IPS-15b (cell line): ENCODE results near the gene JPH2.

ENCODE experiments used
- H3K27me3 ChIP-seq: one replicate; pipeline ENCODE4 v1.6.1; 2013; ENCODE audit warnings: low read length; ENCODE audit not compliant: control insufficient read depth, insufficient read depth
- H3K36me3 ChIP-seq: one replicate; pipeline ENCODE4 v1.6.1; 2013; ENCODE audit warnings: low read length; ENCODE audit not compliant: control insufficient read depth, insufficient read depth
- H3K4me1 ChIP-seq: one replicate; pipeline ENCODE4 v1.6.1; 2013; ENCODE audit warnings: mild to moderate bottlenecking, low read length; ENCODE audit not compliant: control insufficient read depth, insufficient read depth
- H3K4me3 ChIP-seq: one replicate; pipeline ENCODE4 v1.5.1; 2013; ENCODE audit warnings: low read depth, low read length
- H3K9ac ChIP-seq: one replicate; pipeline ENCODE4 v1.6.1; 2013; ENCODE audit warnings: low read depth, mild to moderate bottlenecking, low read length
- H3K9me3 ChIP-seq: one replicate; pipeline ENCODE4 v1.6.1; 2013; ENCODE audit warnings: mild to moderate bottlenecking, low read length; ENCODE audit not compliant: control insufficient read depth, insufficient read depth

JPH2 gene

DNA sequence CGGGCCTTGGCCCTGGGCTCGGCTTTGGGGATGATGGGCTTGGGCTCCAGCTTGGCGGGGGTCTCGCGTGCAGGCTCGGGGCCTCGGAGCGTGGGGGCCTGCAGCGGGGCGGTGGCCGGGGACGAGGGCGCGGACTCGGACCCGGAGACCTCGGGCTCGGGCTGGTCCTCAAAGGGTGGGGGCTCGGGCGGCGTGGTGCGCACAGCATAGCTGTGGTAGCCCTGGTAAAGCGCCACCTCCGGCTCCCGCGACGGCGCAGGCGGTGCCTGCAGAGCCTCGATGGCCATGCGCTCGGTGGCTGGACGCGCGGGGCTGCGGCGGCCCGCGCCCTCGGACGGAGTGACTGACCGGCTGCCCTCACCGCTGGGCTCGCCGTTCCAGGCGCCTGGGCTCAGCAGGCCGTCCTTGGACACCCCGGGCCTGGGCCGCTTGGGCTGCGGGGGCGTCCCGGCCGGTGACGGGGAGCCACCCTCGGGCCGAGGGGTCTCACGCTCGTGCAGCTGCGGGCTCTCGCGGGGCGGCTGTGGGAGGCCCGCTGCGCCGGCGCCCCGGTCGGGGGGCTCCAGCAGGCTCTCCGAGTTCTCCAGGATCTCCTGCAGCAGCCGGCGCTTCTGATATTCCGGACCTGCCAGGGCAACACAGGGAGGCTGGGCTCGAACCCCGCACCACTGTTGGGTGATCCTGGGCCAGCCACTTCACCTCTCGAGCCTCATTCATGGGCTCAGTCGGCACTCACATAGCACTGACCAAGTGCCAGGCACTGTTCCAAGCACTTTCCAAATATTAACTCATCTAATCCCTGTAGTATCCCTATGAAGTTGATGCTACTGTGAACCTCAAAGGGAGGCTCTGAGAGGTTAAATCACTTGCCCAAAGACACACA, 71.0 kb downstream of the JPH2 start:
- Histone ChIP-seq H3K36me3 (no peaks in the 10 kb centered on the region), H3K9me3 (no peaks in the 10 kb centered on the region), H3K4me3 (no peak overlapping the region), H3K4me1 (no peaks in the 10 kb centered on the region), H3K9ac (no peak overlapping the region), H3K27me3 (no peaks in the 10 kb centered on the region)

DNA sequence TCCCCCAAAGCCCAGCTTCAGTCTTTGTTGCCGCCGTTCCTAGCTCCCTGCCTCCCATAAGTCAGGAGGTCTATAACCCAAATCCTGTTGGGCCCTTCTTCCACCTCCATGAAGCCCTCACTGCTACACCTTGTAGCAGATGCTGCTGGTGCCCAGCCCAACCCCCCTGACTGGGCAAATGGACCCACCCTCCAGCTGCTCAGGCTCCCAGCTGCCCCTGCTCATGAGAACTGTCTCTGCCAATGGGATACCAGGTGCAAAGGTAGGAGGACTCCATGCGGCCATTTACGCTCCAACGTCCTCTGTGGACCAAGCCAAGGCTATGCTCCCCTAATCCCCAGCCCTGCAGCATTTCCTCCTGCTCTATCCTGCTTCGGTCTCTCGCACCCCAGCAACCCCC, 71.8 kb downstream of the JPH2 start:
- Histone ChIP-seq H3K36me3 (no peaks in the 10 kb centered on the region), H3K9ac (no peak overlapping the region), H3K9me3 (no peaks in the 10 kb centered on the region), H3K4me3 (no peak overlapping the region), H3K4me1 (no peaks in the 10 kb centered on the region), H3K27me3 (no peaks in the 10 kb centered on the region)

GRCh38 chr20:44113618-44114376, 73.2 kb downstream of the JPH2 start:
- Histone ChIP-seq H3K27me3 (no peaks in the 10 kb centered on the region), H3K4me1 (no peaks in the 10 kb centered on the region), H3K4me3 (no peak overlapping the region), H3K36me3 (no peaks in the 10 kb centered on the region), H3K9me3 (no peaks in the 10 kb centered on the region), H3K9ac (no peak overlapping the region)

DNA sequence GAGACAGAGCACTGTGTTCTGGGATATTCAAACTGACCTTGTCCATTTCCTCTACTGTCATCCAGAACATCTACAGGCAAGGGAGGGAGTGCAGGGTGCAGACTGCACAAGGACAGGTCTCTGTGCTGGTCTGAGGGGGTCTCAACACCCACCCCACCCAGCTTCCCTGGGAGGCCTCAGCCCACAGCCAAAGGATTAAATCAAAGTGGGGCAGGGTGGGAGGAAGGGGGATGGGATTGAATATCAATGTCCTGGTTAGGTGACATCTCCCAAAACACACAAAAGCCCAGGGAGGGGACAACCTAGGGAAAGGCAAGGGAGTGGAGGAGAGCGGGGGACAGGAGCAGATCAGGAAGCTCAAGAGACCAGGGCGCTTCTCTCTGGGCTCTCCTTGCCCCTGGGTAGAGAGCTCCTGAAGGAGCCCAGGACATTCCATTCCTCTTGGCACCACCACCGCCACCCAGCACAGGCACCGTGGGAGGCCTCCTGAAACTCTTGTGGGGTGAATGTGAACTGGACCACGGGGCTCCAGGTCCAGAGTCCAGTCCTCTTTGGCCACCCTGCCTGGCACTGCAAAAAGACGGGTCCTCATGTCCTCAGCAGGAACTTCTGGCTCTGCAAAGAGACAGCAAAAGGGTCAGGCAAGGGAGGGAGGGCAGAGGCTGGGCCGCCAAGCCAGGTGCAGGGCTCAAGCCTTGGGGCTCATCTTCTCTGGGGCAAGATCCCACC, 73.9 kb downstream of the JPH2 start:
- Histone ChIP-seq H3K9ac (no peak overlapping the region), H3K27me3 (no peaks in the 10 kb centered on the region), H3K4me1 (no peaks in the 10 kb centered on the region), H3K36me3 (no peaks in the 10 kb centered on the region), H3K4me3 (no peak overlapping the region), H3K9me3 (no peaks in the 10 kb centered on the region)

GRCh38 chr20:44112456-44112855, 74.5 kb downstream of the JPH2 start:
- no peaks in the 10 kb centered on the region for H3K27me3 ChIP-seq
- H3K4me1 ChIP-seq, result no peaks in the 10 kb centered on the region
- H3K9me3 ChIP-seq, result peaks cover 4% of the 10 kb centered on the region
- no peak overlapping the region for H3K9ac ChIP-seq
- H3K36me3 ChIP-seq, result no peaks in the 10 kb centered on the region
- no peak overlapping the region for H3K4me3 ChIP-seq

DNA sequence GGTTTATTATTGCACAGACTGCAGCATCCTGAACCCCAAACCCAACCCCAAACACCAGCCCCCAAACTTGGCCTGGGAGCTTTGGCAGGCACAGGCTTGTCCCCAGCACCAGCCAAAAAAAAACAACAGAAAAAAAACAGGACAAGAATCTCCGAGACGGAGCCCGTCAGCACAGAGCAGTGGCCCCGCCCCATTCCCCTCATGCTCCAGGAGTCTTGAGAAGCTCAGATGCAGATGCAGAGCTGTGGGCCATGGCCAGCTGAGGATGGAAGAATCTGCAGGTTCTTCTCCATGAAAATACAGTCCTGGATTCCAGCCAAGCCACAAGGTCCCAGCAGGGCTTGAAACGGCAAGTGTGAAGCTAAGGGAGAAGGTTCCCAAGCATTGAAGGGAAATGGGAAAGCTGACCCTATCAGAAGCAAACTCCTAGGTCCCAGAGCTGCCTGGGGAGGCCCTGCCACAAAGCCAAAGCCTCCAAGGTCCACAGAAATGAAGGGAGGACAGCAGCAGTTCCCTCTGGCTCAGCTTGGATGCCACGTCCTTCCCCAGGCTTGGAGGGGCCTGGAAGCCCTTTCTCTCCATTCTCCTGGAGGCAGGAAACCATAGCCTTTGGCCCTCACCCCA, 75.2 kb downstream of the JPH2 start:
- H3K9me3 ChIP-seq, result peaks cover 4% of the 10 kb centered on the region
- no peaks in the 10 kb centered on the region for H3K36me3 ChIP-seq
- H3K4me1 ChIP-seq, result no peaks in the 10 kb centered on the region
- no peaks in the 10 kb centered on the region for H3K27me3 ChIP-seq
- no peak overlapping the region for H3K9ac ChIP-seq
- no peak overlapping the region for H3K4me3 ChIP-seq

DNA sequence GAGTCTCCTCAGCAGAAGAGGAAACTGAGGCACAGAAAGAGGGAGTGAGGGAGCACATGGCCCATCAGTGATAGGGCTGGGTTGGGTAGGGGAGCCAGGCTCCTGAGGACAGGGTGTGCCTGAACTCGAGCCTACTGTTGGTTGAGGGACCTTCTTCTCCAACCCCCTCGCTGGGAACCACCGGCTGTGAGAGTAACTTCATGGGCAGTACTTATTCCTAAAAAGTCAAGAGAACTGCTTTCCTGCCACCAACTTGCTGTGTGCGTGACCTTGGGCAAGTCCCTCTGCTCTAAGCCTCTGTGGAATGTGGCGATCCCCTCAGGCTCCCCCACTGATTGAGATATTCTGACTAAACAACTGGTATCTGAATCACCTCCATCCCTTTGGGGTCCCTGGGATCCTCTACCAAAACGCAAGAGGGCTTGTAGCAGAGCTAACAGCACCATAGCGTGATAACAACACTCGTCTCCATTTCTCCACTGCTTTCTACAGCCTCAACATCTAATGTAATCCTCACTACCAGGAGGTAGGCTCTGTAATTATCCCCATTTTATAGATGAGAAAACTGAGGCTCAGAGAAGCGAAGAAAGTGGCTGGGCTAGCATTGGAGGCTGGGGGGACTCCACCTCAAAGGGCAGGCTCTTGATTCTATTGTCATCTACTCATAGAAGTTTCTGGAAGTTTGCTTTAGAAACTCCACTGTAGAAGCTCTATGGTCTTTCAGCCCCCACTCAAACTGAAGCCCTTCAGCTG, 76.0 kb downstream of the JPH2 start:
- no peak overlapping the region for H3K9ac ChIP-seq
- no peaks in the 10 kb centered on the region for H3K27me3 ChIP-seq
- peaks cover 4% of the 10 kb centered on the region for H3K9me3 ChIP-seq
- no peak overlapping the region for H3K4me3 ChIP-seq
- no peaks in the 10 kb centered on the region for H3K4me1 ChIP-seq
- H3K36me3 ChIP-seq, result no peaks in the 10 kb centered on the region

GRCh38 chr20:44109951-44110361, 77.0 kb downstream of the JPH2 start:
- Histone ChIP-seq H3K9ac (no peak overlapping the region), H3K4me3 (no peak overlapping the region), H3K27me3 (no peaks in the 10 kb centered on the region), H3K4me1 (no peaks in the 10 kb centered on the region), H3K36me3 (no peaks in the 10 kb centered on the region), H3K9me3 (peaks cover 4% of the 10 kb centered on the region)

DNA sequence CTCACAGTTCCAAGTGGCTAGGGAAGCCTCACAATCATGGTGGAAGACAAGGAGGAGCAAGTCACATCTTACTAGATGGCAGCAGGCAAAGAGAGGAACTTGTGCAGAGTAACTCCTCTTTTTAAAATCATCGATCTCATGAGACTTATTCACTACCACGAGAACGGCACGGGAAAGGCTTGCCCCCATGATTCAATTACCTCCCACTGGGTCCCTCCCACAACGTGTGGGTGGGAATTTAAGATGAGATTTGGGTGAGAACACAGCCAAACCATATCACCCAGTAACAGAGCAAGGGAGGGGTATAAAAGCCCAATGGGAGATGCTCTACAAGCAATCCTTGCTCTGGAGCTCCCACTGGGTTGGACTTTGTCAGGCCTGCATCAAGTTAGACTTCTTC, 80.4 kb downstream of the JPH2 start:
- no peak overlapping the region for H3K9ac ChIP-seq
- H3K36me3 ChIP-seq, result no peaks in the 10 kb centered on the region
- H3K9me3 ChIP-seq, result peaks cover 4% of the 10 kb centered on the region
- H3K27me3 ChIP-seq, result no peaks in the 10 kb centered on the region
- no peaks in the 10 kb centered on the region for H3K4me1 ChIP-seq
- no peak overlapping the region for H3K4me3 ChIP-seq

GRCh38 chr20:44104798-44105517, 82.0 kb downstream of the JPH2 start:
- H3K4me1 ChIP-seq, result no peaks in the 10 kb centered on the region
- H3K27me3 ChIP-seq, result no peaks in the 10 kb centered on the region
- H3K36me3 ChIP-seq, result no peaks in the 10 kb centered on the region
- H3K9ac ChIP-seq, result no peak overlapping the region
- peaks cover 4% of the 10 kb centered on the region for H3K9me3 ChIP-seq
- H3K4me3 ChIP-seq, result no peak overlapping the region
